HL-60 (cell line): Measurements from ENCODE around the gene TMEM165.
"Not testable (repeated sequence)": the region's sequence is repeated elsewhere in the genome, so short reads cannot be mapped to it uniquely, and the experiment has no call there.

ENCODE experiments used
- DNase-seq, 2 experiments: peaks; one replicate each; pipeline ENCODE4 v3.0.0-alpha.2; 2010 to 2020; ENCODE audit warnings: low read depth in 1 of 2, low spot score in 1 of 2
- H3K27ac ChIP-seq: fragments of 250-450 bp; sonication (Bioruptor Pico); replicated peaks from 2 replicates; pipeline ENCODE4 v1.5.1; 2020; ENCODE audit warnings: mild to moderate bottlenecking, moderate library complexity
- H3K27me3 ChIP-seq: fragments of 250-450 bp; sonication (Bioruptor Pico); 2 replicates; pipeline ENCODE4 v1.5.1; 2021; ENCODE audit warnings: mild to moderate bottlenecking, moderate library complexity; ENCODE audit not compliant: insufficient read depth, poor library complexity, severe bottlenecking
- H3K4me3 ChIP-seq: replicated peaks from 2 replicates; pipeline ENCODE4 v1.5.1; 2011; ENCODE audit warnings: mild to moderate bottlenecking, control low read depth, low read length; ENCODE audit not compliant: insufficient read depth
- CTCF ChIP-seq: IDR thresholded peaks from one replicate; pipeline ENCODE4 v1.5.1; 2011; ENCODE audit warnings: low read length, control low read depth, inconsistent platforms; ENCODE audit not compliant: insufficient read depth
- GABPA ChIP-seq: IDR thresholded peaks from 2 replicates; pipeline ENCODE4 v1.6.1; 2012; ENCODE audit warnings: low read depth
- POLR2AphosphoS5 ChIP-seq: IDR thresholded peaks from 2 replicates; pipeline ENCODE4 v1.6.1; 2012; ENCODE audit warnings: low read depth
- REST ChIP-seq: IDR thresholded peaks from 2 replicates; pipeline ENCODE4 v1.6.1; 2012; ENCODE audit warnings: low read depth; ENCODE audit not compliant: insufficient replicate concordance
- SPI1 ChIP-seq: IDR thresholded peaks from 2 replicates; pipeline ENCODE4 v1.6.1; 2012; ENCODE audit warnings: low read depth, mild to moderate bottlenecking, borderline replicate concordance

The TMEM165 gene

GRCh38 chr4:55352726-55353125, 43.0 kb upstream of the TMEM165 start:
- no peak for DNase-seq
- no peak for TF ChIP-seq REST
- no peak for TF ChIP-seq SPI1
- TF ChIP-seq GABPA: no peak
- no peak for TF ChIP-seq CTCF
- no peak for TF ChIP-seq POLR2AphosphoS5
- Histone ChIP-seq H3K4me3 (no peak overlapping the region), H3K27me3 (no peaks in the 10 kb centered on the region), H3K27ac (no peak overlapping the region)

GRCh38 chr4:55353228-55353747, 42.5 kb upstream of the TMEM165 start:
- not testable (repeated sequence) for DNase-seq, H3K27ac ChIP-seq, H3K27me3 ChIP-seq, H3K4me3 ChIP-seq

- DNase-seq: no peak
- Histone ChIP-seq H3K4me3 (no peak overlapping the region), H3K27ac (no peak overlapping the region), H3K27me3 (no peaks in the 10 kb centered on the region)
- TF ChIP-seq SPI1 (no peak), POLR2AphosphoS5 (no peak), GABPA (no peak), CTCF (no peak), REST (no peak)
These were observed 41.1 kb upstream of the TMEM165 start for GRCh38 chr4:55354648-55355047.

- Histone ChIP-seq H3K4me3 (no peak overlapping the region), H3K27ac (no peak overlapping the region), H3K27me3 (no peaks in the 10 kb centered on the region)
- TF ChIP-seq POLR2AphosphoS5 (no peak), GABPA (no peak), SPI1 (no peak), CTCF (no peak), REST (no peak)
- no peak for DNase-seq
These were observed 40.2 kb upstream of the TMEM165 start for GRCh38 chr4:55355555-55355954.
